K562 (cell line): ENCODE measurements around the gene UAP1. TPM values are rescaled to one million over a fixed set of nuclear protein-coding genes. Genes with fewer than 3 reads are reported as not detected.

ENCODE experiments used
- ATAC-seq: fragments of 200-7000 bp; cut with Tn5 transposase; 3 replicates; pipeline ENCODE4 v1.9.1; 2020; ENCODE audit warnings: moderate library complexity
- BruUV-seq: library from RNA; stranded (reverse); fragments of 400-500 nt; replicated peaks from 2 replicates; lab custom pipeline; 2021; lab: Mats Ljungman, UMichigan
- CTCF ChIA-PET: fragments of 300-600 bp; formaldehyde crosslinking; extraction: SDS; loops from one replicate; lab custom pipeline; 2021; ENCODE audit warnings: low intra/inter-chr PET ratio; lab: Yijun Ruan, JAX
- POLR2A ChIA-PET: fragments of 300-600, 350-650 bp; sonication (Branson Sonifier 250); formaldehyde crosslinking; extraction: SDS; loops from one replicate; lab custom pipeline; 2021; ENCODE audit warnings: antibody characterized with exemption, inconsistent platforms; lab: Yijun Ruan, JAX
- DNase-seq, 4 experiments: peaks; one replicate each; pipeline versions ENCODE4 v3.0.0 to v3.0.0-alpha.2; 2011 to 2018; ENCODE audit warnings: low spot score in 3 of 4, mixed read lengths in 3 of 4; ENCODE audit errors: extremely low read depth in 1 of 4
- FAIRE-seq: peaks from 2 replicates; lab custom pipeline; 2011; peaks lifted over from hg19 to GRCh38; lab: Jason Lieb, UNC
- H2AFZ ChIP-seq: 2 replicates; pipeline ENCODE4 v1.6.0; 2011; ENCODE audit warnings: low read depth, low read length, control low read depth, inconsistent platforms
- H3K27ac ChIP-seq: fragments of 200-600 bp; 3 replicates; pipeline ENCODE4 v1.8.0; 2011; ENCODE audit warnings: low read depth, mild to moderate bottlenecking, control low read depth, inconsistent platforms, low read length, moderate library complexity, mixed read lengths; ENCODE audit errors: extremely low read depth
- H3K27me3 ChIP-seq, 2 experiments: fragments of 300-600 bp in 1 of 2; 2 replicates in 1 of 2; 3 replicates in 1 of 2; pipeline versions ENCODE4 v1.6.0 to v1.8.0; 2011; ENCODE audit warnings: inconsistent platforms in 2 of 2, low read length in 2 of 2, mild to moderate bottlenecking in 1 of 2, mixed read lengths in 1 of 2, moderate library complexity in 1 of 2; ENCODE audit not compliant: control insufficient read depth in 2 of 2, insufficient read depth in 2 of 2
- H3K36me3 ChIP-seq: fragments of 300-600 bp; 3 replicates; pipeline ENCODE4 v1.8.0; 2011; ENCODE audit warnings: mild to moderate bottlenecking, low read length, inconsistent platforms; ENCODE audit not compliant: control insufficient read depth, insufficient read depth
- H3K4me1 ChIP-seq, 2 experiments: fragments of 200-600 bp in 1 of 2; replicated peaks in 1 of 2; 2 replicates in 1 of 2; 3 replicates in 1 of 2; pipeline versions ENCODE4 v1.5.1 to v1.8.0; 2011; ENCODE audit warnings: inconsistent platforms in 2 of 2, low read length in 2 of 2, mild to moderate bottlenecking in 1 of 2, mixed read lengths in 1 of 2, moderate library complexity in 1 of 2; ENCODE audit not compliant: control insufficient read depth in 2 of 2, insufficient read depth in 2 of 2
- H3K4me2 ChIP-seq: 2 replicates; pipeline ENCODE4 v1.6.1; 2011; ENCODE audit warnings: low read length, control low read depth, inconsistent platforms, mixed read lengths; ENCODE audit not compliant: insufficient read depth
- H3K4me3 ChIP-seq: fragments of 200-600 bp; sonication (generic), shearing (Covaris generic); 2 replicates; pipeline ENCODE4 v1.5.1; 2016; ENCODE audit warnings: control low read depth, inconsistent platforms
- H3K79me2 ChIP-seq: fragments of 200-600 bp; 3 replicates; pipeline ENCODE4 v1.8.0; 2011; ENCODE audit warnings: low read length, inconsistent platforms; ENCODE audit not compliant: control insufficient read depth, insufficient read depth
- H3K9ac ChIP-seq, 2 experiments: 2 replicates each; pipeline versions ENCODE4 v1.6.0 to v1.6.1; 2011; ENCODE audit warnings: low read depth in 2 of 2, low read length in 2 of 2, control low read depth in 1 of 2, inconsistent platforms in 1 of 2, mild to moderate bottlenecking in 1 of 2, mixed read lengths in 1 of 2; ENCODE audit not compliant: insufficient read depth in 1 of 2
- H3K9me1 ChIP-seq: one replicate; pipeline ENCODE4 v1.6.0; 2011; ENCODE audit warnings: inconsistent platforms, mild to moderate bottlenecking, low read length, moderate library complexity; ENCODE audit not compliant: control insufficient read depth, insufficient read depth
- H3K9me3 ChIP-seq: replicated peaks from 2 replicates; pipeline ENCODE4 v1.5.1; 2011; ENCODE audit warnings: low read depth, low read length, inconsistent platforms; ENCODE audit not compliant: control insufficient read depth, insufficient read depth
- H4K20me1 ChIP-seq: replicated peaks from 2 replicates; pipeline ENCODE4 v1.6.1; 2011; ENCODE audit warnings: low read length, inconsistent platforms, mixed read lengths; ENCODE audit not compliant: control insufficient read depth, insufficient read depth
- BRF1 ChIP-seq: IDR thresholded peaks from 3 replicates; pipeline ENCODE4 v1.6.1; 2011; ENCODE audit warnings: borderline replicate concordance, mild to moderate bottlenecking; ENCODE audit not compliant: insufficient read length; ENCODE audit errors: extremely low read depth
- GABPB1 ChIP-seq: sonication (generic); formaldehyde crosslinking; IDR thresholded peaks from 2 replicates; pipeline ENCODE4 v1.8.0; 2022; ENCODE audit warnings: mild to moderate bottlenecking, missing genetic modification reagents
- HDAC1 ChIP-seq, 2 experiments: fragments of 450-650 bp; IDR thresholded peaks; 2 replicates each; pipeline ENCODE4 v1.6.1; 2016 to 2017; ENCODE audit warnings: inconsistent platforms in 1 of 2, mild to moderate bottlenecking in 1 of 2, moderate library complexity in 1 of 2
- IFI16 ChIP-seq: fragments of 250-450 bp; sonication (Bioruptor Pico); IDR thresholded peaks from 2 replicates; pipeline ENCODE4 v2.1.2; 2022; ENCODE audit warnings: mild to moderate bottlenecking, inconsistent platforms
- MNT ChIP-seq, 2 experiments: fragments of 450-650 bp; conservative IDR thresholded peaks; 2 replicates each; pipeline ENCODE4 v1.6.1; 2017; ENCODE audit warnings: mild to moderate bottlenecking in 2 of 2, moderate library complexity in 2 of 2
- NKRF ChIP-seq: fragments of 450-650 bp; IDR thresholded peaks from 2 replicates; pipeline ENCODE4 v1.6.1; 2016; ENCODE audit warnings: borderline replicate concordance
- NR3C1 ChIP-seq: sonication (generic); formaldehyde crosslinking; IDR thresholded peaks from 2 replicates; pipeline ENCODE4 v1.8.1; 2022; ENCODE audit warnings: missing genetic modification reagents
- ZBTB5 ChIP-seq: fragments of 450-650 bp; IDR thresholded peaks from 2 replicates; pipeline ENCODE4 v1.6.1; 2017; ENCODE audit warnings: antibody characterized with exemption
- ZNF134 ChIP-seq: fragments of 250-450 bp; sonication (Bioruptor Pico); conservative IDR thresholded peaks from 2 replicates; pipeline ENCODE4 v1.4.0; 2020
- ZNF695 ChIP-seq: fragments of 450-650 bp; formaldehyde crosslinking; IDR thresholded peaks from 2 replicates; pipeline ENCODE4 v1.4.0; 2020; ENCODE audit warnings: mild to moderate bottlenecking, moderate library complexity
- ZNF699 ChIP-seq: fragments of 250-450 bp; sonication (Bioruptor Pico); IDR thresholded peaks from 2 replicates; pipeline ENCODE4 v1.8.0; 2021; ENCODE audit warnings: mild to moderate bottlenecking, moderate library complexity; ENCODE audit not compliant: insufficient replicate concordance
- WGBS: fragments of 100-300 bp; shearing (Covaris generic); methylation state at CpG from one replicate; pipeline ENCODE4 v1.1.6; 2016; ENCODE audit warnings: low coverage, mixed read lengths; ENCODE audit not compliant: insufficient coverage; ENCODE audit errors: missing lambda C conversion rate; 5-methylcytosine and 5-hydroxymethylcytosine counted together
- in situ Hi-C: fragments of 300-500 bp; cut with MboI; formaldehyde crosslinking; loops from 4 replicates; pipeline ENCODE4 v1.15.0; 2018; ENCODE audit warnings: inconsistent platforms, mixed read lengths
- intact Hi-C: fragments of 100-400 bp; cut with micrococcal nuclease; formaldehyde crosslinking; loops from 2 replicates; pipeline ENCODE4 v1.14.2; 2022
- polyA plus RNA-seq, 8 experiments: library from polyadenylated mRNA; depleted of rRNA in 4 of 8; stranded (reverse) in 5 of 8; unstranded in 3 of 8; fragments of >200 nt; fragmentation: Nextera tagmentation in 2 of 8; fragmentation: Illumina TruSeq in 1 of 8; extraction: Ambion mirVana in 2 of 8; extraction: Trizol in 1 of 8; gene quantifications; 2 replicates each; pipeline versions ENCODE4 v1.2.1 to v1.2.3, GENCODE V29; 2011 to 2014; ENCODE audit warnings: inconsistent platforms in 1 of 8, missing spikeins in 1 of 8
- total RNA-seq, 7 experiments: library from RNA; depleted of rRNA in 6 of 7; stranded (reverse); fragments of >200 nt in 6 of 7; fragmentation: Illumina TruSeq in 2 of 7; extraction: Trizol in 2 of 7; gene quantifications; 2 replicates each; pipeline versions ENCODE4 v1.2.1 to v1.2.3, GENCODE V29; 2011 to 2021; ENCODE audit warnings: low replicate concordance in 1 of 7
- TF ChIP-seq, protein P1 (sequence below): sonication (generic); formaldehyde crosslinking; IDR thresholded peaks from 2 replicates; pipeline ENCODE4 v1.8.1; 2022; ENCODE audit warnings: missing genetic modification reagents

Gene UAP1
- total and polyA plus RNA-seq, 9 of the 15 experiments (the other 6 are each of a cell fraction or from before 2014, with no cell fraction given), result 182 to 317 (median 213) TPM

- TF ChIP-seq, protein P1, sequence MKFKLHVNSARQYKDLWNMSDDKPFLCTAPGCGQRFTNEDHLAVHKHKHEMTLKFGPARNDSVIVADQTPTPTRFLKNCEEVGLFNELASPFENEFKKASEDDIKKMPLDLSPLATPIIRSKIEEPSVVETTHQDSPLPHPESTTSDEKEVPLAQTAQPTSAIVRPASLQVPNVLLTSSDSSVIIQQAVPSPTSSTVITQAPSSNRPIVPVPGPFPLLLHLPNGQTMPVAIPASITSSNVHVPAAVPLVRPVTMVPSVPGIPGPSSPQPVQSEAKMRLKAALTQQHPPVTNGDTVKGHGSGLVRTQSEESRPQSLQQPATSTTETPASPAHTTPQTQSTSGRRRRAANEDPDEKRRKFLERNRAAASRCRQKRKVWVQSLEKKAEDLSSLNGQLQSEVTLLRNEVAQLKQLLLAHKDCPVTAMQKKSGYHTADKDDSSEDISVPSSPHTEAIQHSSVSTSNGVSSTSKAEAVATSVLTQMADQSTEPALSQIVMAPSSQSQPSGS (CRISPR knock-in tag), result no peak
- TF ChIP-seq NR3C1 (CRISPR knock-in tag), result no peak
- TF ChIP-seq, all 486 proteins: peak for 0
These were observed 47.8 kb downstream of the UAP1 start (continued) for GRCh38 chr1:162609306-162609705.

DNA sequence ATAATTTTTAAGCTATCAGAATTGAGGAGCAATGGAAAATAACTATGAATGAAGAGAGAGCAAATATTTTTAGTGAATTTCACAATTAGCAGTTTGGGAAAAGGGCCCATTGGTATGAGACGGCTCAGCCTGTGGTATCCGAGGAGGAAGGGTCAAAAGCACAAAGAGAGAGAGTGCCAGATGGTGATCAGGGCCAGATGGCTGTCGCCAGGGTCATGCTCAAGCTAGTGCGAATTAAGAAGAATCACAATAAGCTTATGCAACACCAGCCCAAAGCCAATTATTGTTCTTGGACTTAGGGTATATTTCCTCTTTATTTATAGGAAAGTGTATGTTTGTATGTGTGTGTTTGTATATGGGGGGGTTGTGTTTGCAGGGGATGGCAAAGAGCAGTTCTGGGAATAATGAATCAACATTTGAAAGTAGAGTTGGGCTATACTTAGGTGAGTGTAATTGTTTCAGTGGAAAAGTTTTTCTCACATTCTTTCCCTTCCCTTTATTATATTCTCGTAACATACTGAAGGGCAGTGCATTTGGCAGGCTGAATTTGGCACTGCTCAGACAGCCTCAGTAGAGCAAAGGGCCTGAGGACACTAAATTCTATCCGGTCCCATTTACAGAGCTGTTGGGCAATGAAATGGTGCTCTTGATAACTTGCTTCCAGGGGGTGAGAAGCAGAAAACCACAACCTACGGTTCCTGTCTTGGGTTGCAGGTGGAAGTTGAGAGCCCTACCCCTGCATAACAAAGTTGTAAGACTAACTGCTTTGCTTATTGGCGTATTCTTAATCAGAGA is 51.3 kb downstream of the UAP1 start:
- POLR2A ChIA-PET, result interaction anchor here (0.5 to 1.8 kb wide), 7 partner anchors 11 to 168 kb away, joined by 3 to 5 read pairs (median 3); no protein-coding TSS in a partner anchor
- Histone ChIP-seq H3K4me2 (no peak overlapping the region), H3K27ac (no peak overlapping the region), H3K4me1 (no peaks in the 10 kb centered on the region), H2AFZ (no peak overlapping the region), H3K27me3 (no peaks in the 10 kb centered on the region), H3K36me3 (peaks cover 8% of the 10 kb centered on the region; the same call in 2 of the 3 replicates), H4K20me1 (no peaks in the 10 kb centered on the region), H3K9me1 (no peaks in the 10 kb centered on the region), H3K9me3 (peaks cover 7% of the 10 kb centered on the region; the same call in 1 of the 2 replicates), H3K4me3 (no peak overlapping the region), H3K79me2 (no peaks in the 10 kb centered on the region), H3K9ac (no peak overlapping the region)
- WGBS, result 64% methylated on average over 8 of the region's 8 CpGs
- CTCF ChIA-PET, result interaction anchor here (0.8 kb wide), 1 partner anchor 188 kb away, joined by 7 read pairs; no protein-coding TSS in a partner anchor
- intact Hi-C loops (loop anchor here (1.0 to 10.0 kb wide), 2 partner anchors 187 to 258 kb away; no protein-coding TSS in a partner anchor), in situ Hi-C loops (no loop called here)
- ATAC-seq (peak; percentile 33), FAIRE-seq (no peak), DNase-seq (no peak)
- no TSS peak for BruUV-seq
- TF ChIP-seq ZBTB5 (no peak), ZNF695 (no peak), IFI16 (CRISPR knock-in tag) (no peak), BRF1 (no peak), HDAC1 (IDR thresholded peaks at IDR 0.05) (no peak), ZNF134 (no peak), NKRF (no peak), MNT (conservative IDR thresholded peaks at IDR 0.05) (no peak), GABPB1 (no peak), ZNF699 (CRISPR knock-in tag) (no peak)
